Neural cell (in vitro differentiated cells): ENCODE results near the gene COL23A1. TPM values are rescaled to one million over a fixed set of nuclear protein-coding genes. Genes with fewer than 3 reads are reported as not detected.

Experiments
- H2AFZ ChIP-seq: fragments of 200-600, 300-800 bp; sonication (generic), shearing (Covaris generic); 2 replicates; pipeline ENCODE4 v1.6.0; 2014; ENCODE audit warnings: low read depth, mild to moderate bottlenecking, antibody characterized with exemption, low read length, moderate library complexity
- H3F3A ChIP-seq: fragments of 200-600 bp; shearing (Covaris generic); 2 replicates; pipeline ENCODE4 v1.6.1; 2016; ENCODE audit warnings: mild to moderate bottlenecking, moderate library complexity, mixed read lengths, antibody characterized with exemption, low read length; ENCODE audit not compliant: insufficient read depth, poor library complexity, severe bottlenecking
- H3K27ac ChIP-seq: fragments of 200-600, 300-800 bp; sonication (generic), shearing (Covaris generic); 2 replicates; pipeline ENCODE4 v1.5.1; 2014; ENCODE audit warnings: mild to moderate bottlenecking, low read length, moderate library complexity
- H3K27me3 ChIP-seq: fragments of 300-800, 200-600 bp; sonication (generic), shearing (Covaris generic); 2 replicates; pipeline ENCODE4 v1.6.0; 2014; ENCODE audit warnings: mild to moderate bottlenecking, low read depth, low read length, moderate library complexity; ENCODE audit not compliant: insufficient read depth
- H3K36me3 ChIP-seq: fragments of 300-800, 200-600 bp; sonication (generic), shearing (Covaris generic); 2 replicates; pipeline ENCODE4 v1.5.1; 2014; ENCODE audit warnings: mild to moderate bottlenecking, antibody characterized with exemption, low read length, moderate library complexity; ENCODE audit not compliant: insufficient read depth
- H3K4me2 ChIP-seq: fragments of 300-800, 200-600 bp; sonication (generic), shearing (Covaris generic); 2 replicates; pipeline ENCODE4 v1.6.0; 2014; ENCODE audit warnings: mild to moderate bottlenecking, low read length
- H3K4me3 ChIP-seq: fragments of 300-800, 200-600 bp; sonication (generic), shearing (Covaris generic); 2 replicates; pipeline ENCODE4 v1.5.1; 2014; ENCODE audit warnings: mild to moderate bottlenecking, low read length, moderate library complexity
- H3K79me2 ChIP-seq: fragments of 200-600 bp; shearing (Covaris generic); replicated peaks from 2 replicates; pipeline ENCODE4 v1.6.0; 2014; ENCODE audit warnings: mild to moderate bottlenecking, low read length, moderate library complexity; ENCODE audit not compliant: insufficient read depth
- H3K9ac ChIP-seq: fragments of 300-800, 200-600 bp; sonication (generic), shearing (Covaris generic); 2 replicates; pipeline ENCODE4 v1.6.1; 2016; ENCODE audit warnings: mild to moderate bottlenecking, low read length, mixed read lengths
- H3K9me2 ChIP-seq: fragments of 200-600 bp; shearing (Covaris generic); 2 replicates; pipeline ENCODE4 v1.6.1; 2016; ENCODE audit warnings: mild to moderate bottlenecking, low read length, mixed read lengths; ENCODE audit not compliant: insufficient read depth
- H3K9me3 ChIP-seq: fragments of 200-600, 300-800 bp; sonication (generic), shearing (Covaris generic); 2 replicates; pipeline ENCODE4 v1.6.1; 2016; ENCODE audit warnings: mild to moderate bottlenecking, mixed run types, low read length, moderate library complexity, mixed read lengths
- H4K20me1 ChIP-seq: fragments of 200-600 bp; shearing (Covaris generic); 2 replicates; pipeline ENCODE4 v1.6.1; 2016; ENCODE audit warnings: mild to moderate bottlenecking, mixed run types; ENCODE audit not compliant: insufficient read depth
- CTCF ChIP-seq: fragments of 450-650 bp; IDR thresholded peaks from 2 replicates; pipeline ENCODE4 v1.5.1; 2014; ENCODE audit warnings: antibody characterized with exemption, mild to moderate bottlenecking, moderate library complexity; ENCODE audit not compliant: poor library complexity, severe bottlenecking
- EP300 ChIP-seq: fragments of 450-650 bp; conservative IDR thresholded peaks from 2 replicates; pipeline ENCODE4 v1.6.1; 2014; ENCODE audit warnings: antibody characterized with exemption, mild to moderate bottlenecking, moderate library complexity; ENCODE audit not compliant: poor library complexity, severe bottlenecking
- EZH2 ChIP-seq: fragments of 200-600, 300-800 bp; shearing (Covaris generic), sonication (generic); IDR thresholded peaks from 2 replicates; pipeline ENCODE4 v1.6.1; 2014; ENCODE audit warnings: antibody characterized with exemption, low read length, borderline replicate concordance, mild to moderate bottlenecking; ENCODE audit not compliant: insufficient read depth, poor library complexity, severe bottlenecking
- MXI1 ChIP-seq: fragments of 450-650 bp; conservative IDR thresholded peaks from 2 replicates; pipeline ENCODE4 v1.6.1; 2014; ENCODE audit warnings: antibody characterized with exemption, mild to moderate bottlenecking; ENCODE audit not compliant: poor library complexity, severe bottlenecking
- POLR2AphosphoS5 ChIP-seq: IDR thresholded peaks from 2 replicates; pipeline ENCODE4 v1.6.1; 2012
- RAD21 ChIP-seq: fragments of 450-650 bp; conservative IDR thresholded peaks from 2 replicates; pipeline ENCODE4 v1.6.1; 2014; ENCODE audit warnings: antibody characterized with exemption, mild to moderate bottlenecking, moderate library complexity
- REST ChIP-seq: IDR thresholded peaks from 2 replicates; pipeline ENCODE4 v1.6.1; 2012; ENCODE audit warnings: borderline replicate concordance
- SMC3 ChIP-seq: fragments of 450-650 bp; conservative IDR thresholded peaks from 2 replicates; pipeline ENCODE4 v1.6.1; 2014; ENCODE audit warnings: antibody characterized with exemption, mild to moderate bottlenecking, moderate library complexity; ENCODE audit not compliant: poor library complexity
- TAF1 ChIP-seq: IDR thresholded peaks from 2 replicates; pipeline ENCODE4 v1.6.1; 2012; ENCODE audit warnings: low read depth
- polyA plus RNA-seq: library from polyadenylated mRNA; depleted of rRNA; stranded (reverse); fragments of >200 nt; gene quantifications from 2 replicates; pipeline ENCODE4 v1.2.3, GENCODE V29; 2014

The COL23A1 gene
- polyA plus RNA-seq, 1 donor from 2014 or later = not detected

- peak overlapping the region; percentile 77 for H3K4me2 ChIP-seq
- no peaks in the 10 kb centered on the region for H3K36me3 ChIP-seq
- no peaks in the 10 kb centered on the region for H3K9me2 ChIP-seq
- H3K27ac ChIP-seq = peak overlapping the region; percentile 45
- peaks cover 9% of the 10 kb centered on the region for H3K79me2 ChIP-seq
- no peaks in the 10 kb centered on the region for H3K27me3 ChIP-seq
- no peaks in the 10 kb centered on the region for H3F3A ChIP-seq
- peaks cover 5% of the 10 kb centered on the region for H3K9me3 ChIP-seq
- H3K9ac ChIP-seq = peak overlapping the region; percentile 86
- no peaks in the 10 kb centered on the region for H4K20me1 ChIP-seq
- H2AFZ ChIP-seq = peak overlapping the region; percentile 97
- TF ChIP-seq SMC3 (no peak), POLR2AphosphoS5 (no peak), TAF1 (no peak), CTCF (no peak), EP300 (no peak), MXI1 (no peak), REST (no peak), RAD21 (no peak)
- H3K4me3 ChIP-seq = peak overlapping the region; percentile 94
These were observed 358.6 kb downstream of the COL23A1 start for GRCh38 chr5:178231539-178232123.

- no peaks in the 10 kb centered on the region for H4K20me1 ChIP-seq
- H3K79me2 ChIP-seq = peaks cover 9% of the 10 kb centered on the region
- no peak overlapping the region for H3K9ac ChIP-seq
- peak overlapping the region; percentile 94 for H3K4me3 ChIP-seq
- H2AFZ ChIP-seq = no peak overlapping the region
- H3K27me3 ChIP-seq = no peaks in the 10 kb centered on the region
- H3K9me3 ChIP-seq = peaks cover 5% of the 10 kb centered on the region
- H3K4me2 ChIP-seq = peak overlapping the region; percentile 77
- no peaks in the 10 kb centered on the region for H3F3A ChIP-seq
- TF ChIP-seq REST (no peak), POLR2AphosphoS5 (no peak), CTCF (no peak), RAD21 (no peak), SMC3 (no peak), TAF1 (no peak), MXI1 (no peak), EP300 (no peak), EZH2 (no peak)
- no peaks in the 10 kb centered on the region for H3K9me2 ChIP-seq
- H3K27ac ChIP-seq = no peak overlapping the region
- no peaks in the 10 kb centered on the region for H3K36me3 ChIP-seq
These were observed 359.2 kb downstream of the COL23A1 start for GRCh38 chr5:178230879-178231538.
